Activated CD4-positive, alpha-beta T cell treated with anti-CD3 and anti-CD28 coated beads, Interleukin-2, Interleukin-6, amounts not matched to agents 100 ng/mL and 50 ng/mL, durations not matched to agents 16 hours and 8 hours (primary cell): ENCODE results near the gene KLRC1.
"Not testable (repeated sequence)": the region's sequence is repeated elsewhere in the genome, so short reads cannot be mapped to it uniquely, and the experiment has no call there.

Source experiments
- DNase-seq: peaks from one replicate; pipeline ENCODE4 v3.0.0-alpha.2; 2020

KLRC1 gene

DNA sequence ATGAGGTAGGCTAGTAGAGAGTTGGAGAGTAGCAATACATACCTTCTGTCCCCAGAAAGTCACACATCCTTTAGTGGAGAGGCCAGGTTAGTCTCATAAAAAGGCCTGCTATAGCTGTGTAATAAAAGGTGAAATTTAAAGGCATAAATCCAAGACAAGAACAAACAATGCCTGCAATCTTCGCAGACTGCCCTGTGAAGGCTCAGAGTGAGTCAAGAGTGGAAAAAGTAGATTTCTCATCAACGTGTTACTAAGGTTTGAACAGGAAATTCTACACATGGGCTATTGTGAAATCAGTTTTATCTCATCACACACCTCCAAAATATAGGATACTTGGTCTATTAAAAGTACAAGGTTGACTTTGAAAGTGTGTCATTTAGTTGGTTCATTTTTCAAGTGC is at the start of gene KLRC1:
Gene KLRC1 (minus strand): TSS at position 222 of the 400 bp plus-strand sequence. CDS start 2,221 bp downstream, outside the sequence.
- DNase-seq: no peak

DNA sequence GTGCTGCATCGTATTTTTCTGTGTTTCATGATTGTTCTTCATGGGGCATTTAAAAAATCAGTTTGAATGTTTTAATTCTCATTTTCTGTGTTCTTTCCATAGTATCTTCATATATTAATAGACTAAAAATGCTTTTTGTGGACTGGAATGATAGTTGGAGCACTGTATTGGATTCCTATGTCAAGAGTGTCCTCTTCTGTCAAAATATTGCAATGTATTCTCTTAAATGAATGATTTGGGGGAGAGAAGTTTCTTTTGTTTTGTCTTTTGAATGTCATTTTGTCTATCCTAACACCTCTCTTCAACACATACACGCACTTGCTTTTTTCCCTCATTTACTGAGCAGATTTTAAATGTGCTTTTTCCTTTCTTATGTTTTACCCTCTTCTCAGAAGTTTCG is 47.9 kb upstream of the KLRC1 start:
- DNase-seq: no peak

DNA sequence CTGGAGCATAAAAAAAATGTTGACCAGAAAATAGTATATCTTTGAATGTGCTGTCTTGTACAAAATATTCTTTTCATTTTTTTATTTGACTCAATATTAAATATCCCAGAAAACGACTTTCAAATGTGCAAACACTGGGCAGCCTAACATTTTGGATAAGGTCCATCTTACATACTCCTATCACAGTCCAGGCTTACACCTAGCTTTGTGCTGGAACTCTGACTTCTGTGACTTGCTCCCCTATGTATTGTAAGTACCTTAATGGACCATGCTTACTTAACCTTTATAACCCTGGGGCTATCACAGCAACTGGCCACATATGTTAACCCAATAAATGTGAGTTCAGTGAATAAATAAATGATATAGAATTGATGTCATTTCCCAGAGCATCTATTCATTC is 44.9 kb upstream of the KLRC1 start:
- no peak for DNase-seq

DNA sequence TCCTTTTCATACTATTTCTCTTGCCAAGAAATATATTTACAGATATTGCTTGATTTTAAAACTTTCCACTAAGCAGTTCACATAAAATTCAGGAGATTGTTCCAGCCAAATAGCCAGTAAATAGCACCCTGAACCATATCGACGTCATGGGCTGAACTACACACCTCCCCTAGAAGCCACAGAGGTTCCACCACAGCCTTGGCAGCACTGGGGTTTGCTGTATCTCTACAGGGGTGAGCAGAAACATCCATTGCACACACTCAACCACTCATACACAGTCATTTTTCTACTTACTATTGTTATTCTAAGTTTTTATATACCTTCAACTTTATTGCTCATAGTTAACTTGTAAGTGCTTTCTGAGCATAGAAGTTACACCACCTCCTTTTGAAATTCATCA is 44.4 kb upstream of the KLRC1 start:
- peak; percentile 3 for DNase-seq

DNA sequence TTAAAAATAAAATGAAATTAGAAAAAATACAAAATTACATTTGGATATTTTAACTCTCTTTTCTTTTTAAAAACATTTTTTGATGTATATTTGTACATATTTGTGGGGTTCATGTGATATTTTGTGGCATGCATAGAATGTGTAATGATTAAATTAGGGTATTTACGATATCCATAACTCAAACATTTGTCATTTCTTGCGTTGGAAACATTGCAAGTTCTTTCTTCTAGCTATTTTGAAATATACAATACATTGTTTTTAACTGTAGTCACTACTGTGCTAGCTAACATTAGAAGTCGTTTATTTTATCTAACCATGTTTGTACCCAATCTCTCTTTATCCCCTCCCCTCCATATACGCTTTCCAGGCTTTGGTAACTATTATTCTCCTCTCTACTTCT is 38.6 kb upstream of the KLRC1 start:
- no peak for DNase-seq

DNA sequence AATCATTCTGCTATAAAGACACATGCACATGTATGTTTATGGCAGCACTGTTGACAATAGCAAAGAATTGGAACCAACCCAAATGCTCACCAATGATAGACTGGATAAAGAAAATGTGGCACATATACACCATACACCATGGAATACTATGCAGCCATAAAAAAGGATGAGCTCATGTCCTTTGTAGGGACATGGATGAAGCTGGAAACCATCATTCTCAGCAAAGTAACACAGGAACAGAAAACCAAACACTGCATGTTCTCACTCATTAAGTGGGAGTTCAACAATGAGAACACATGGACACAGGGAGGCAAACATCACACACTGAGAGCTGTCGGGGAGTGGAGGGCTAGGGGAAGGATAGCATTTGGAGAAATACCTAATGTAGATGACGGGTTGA is 34.2 kb upstream of the KLRC1 start:
- not testable (repeated sequence) for DNase-seq

DNA sequence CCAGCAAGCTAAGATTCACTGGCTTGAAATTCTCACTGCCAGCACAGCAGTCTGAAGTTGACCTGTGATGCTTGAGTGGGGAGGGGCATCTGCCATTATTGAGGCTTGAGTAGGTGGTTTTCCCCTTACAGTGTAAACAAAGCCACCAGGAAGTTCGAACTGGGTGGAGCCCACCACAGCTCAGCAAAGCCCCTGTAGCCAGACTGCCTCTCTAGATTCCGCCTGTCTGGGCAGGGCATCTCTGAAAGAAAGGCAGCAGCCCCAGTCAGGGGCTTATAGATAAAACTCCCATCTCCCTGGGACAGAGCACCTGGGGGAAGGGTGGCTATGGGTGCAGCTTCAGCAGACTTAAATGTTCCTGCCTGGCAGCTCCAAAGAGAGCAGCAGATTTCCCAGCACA is 28.7 kb upstream of the KLRC1 start:
- DNase-seq: not testable (repeated sequence)

DNA sequence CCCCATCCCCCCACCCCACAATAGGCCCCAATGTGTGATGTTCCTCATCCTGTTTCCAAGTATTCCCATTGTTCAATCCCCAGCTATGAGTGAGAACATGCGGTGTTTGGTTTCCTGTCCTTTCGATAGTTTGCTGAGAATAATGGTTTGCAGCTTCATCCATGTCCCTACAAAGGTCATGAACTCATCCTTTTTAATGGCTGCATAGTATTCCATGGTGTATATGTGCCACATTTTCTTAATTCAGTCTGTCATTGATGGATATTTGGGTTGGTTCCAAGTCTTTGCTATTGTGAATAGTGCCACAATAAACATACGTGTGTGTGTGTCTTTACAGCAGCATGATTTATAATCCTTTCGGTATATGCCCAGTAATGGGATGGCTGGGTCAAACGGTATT is 19.6 kb upstream of the KLRC1 start:
- not testable (repeated sequence) for DNase-seq

DNA sequence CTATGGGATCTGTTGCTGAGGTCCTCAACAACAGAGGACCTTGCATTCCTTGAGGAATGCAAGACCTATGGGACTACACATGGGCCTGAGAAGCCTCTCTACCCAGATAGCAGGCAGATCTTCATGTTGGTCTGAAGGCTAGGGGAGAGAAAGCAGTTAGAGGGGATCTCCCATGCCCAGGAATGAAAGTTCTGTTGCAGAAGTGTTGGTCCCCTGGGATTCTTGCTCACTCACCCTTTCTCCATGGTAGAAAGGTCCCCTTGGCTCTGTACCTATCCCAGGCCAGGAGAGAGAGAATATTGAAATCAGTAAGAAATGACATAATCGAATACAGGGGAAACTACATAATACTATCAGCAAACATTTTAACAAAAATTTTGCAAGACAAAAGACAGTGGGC is 16.5 kb upstream of the KLRC1 start:
- DNase-seq: no peak

DNA sequence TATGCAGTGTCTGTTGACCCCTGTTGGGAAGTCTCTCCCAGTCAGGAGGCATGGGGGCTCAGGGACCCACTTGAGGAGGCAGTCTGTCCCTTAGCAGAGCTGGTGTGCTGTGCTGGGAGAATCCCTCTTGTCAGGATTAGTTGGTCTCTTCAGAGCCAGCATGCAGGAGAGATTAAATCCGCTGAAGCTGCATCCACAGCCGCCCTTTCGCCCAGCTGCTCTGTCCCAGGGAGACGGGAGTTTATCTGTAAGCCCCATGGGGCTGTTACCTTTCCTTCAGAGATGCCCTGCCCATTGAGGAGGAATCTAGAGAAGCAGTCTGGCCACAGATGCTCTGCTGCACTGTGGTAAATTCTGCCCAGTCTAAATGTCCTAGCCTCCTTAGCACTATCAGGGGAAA is 13.1 kb upstream of the KLRC1 start:
- no peak for DNase-seq

DNA sequence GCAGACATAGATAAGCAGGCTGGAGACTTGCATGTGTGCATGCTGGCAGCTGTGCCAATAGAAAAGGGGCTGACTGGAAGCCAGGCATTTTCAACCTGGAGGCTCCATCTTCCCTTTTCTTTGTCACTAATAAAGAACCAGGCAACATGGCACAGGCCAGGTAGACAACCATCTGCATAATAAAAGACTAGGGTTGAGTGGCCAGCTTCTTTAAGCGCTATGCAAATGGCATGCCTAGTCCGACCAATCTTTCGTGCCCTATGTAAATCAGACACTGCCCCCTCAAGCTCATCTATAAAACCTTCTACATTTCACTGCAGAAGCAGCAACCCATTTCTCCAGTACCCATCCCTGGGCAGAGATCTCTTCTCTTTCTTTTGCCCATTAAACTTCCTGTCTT is 4.6 kb upstream of the KLRC1 start:
- DNase-seq: no peak

DNA sequence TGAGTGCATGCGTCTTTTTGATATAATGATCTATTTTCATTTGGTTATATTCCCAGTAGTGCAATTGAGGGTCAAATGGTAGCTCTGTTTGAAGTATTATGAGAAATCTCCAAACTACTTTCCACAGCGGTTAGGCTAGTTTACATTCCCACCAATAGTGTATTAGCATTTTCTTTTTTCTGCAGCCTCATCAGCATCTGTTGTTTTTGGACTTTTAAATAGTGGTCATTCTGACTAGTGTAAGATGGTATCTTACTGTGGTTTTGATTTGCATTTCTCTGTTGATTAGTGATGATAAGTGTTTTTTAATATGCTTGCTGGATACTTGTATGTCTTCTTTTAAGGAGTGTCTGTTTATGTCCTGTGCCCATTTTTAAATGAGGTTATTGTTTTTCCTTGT is 3.7 kb upstream of the KLRC1 start:
- no peak for DNase-seq

DNA sequence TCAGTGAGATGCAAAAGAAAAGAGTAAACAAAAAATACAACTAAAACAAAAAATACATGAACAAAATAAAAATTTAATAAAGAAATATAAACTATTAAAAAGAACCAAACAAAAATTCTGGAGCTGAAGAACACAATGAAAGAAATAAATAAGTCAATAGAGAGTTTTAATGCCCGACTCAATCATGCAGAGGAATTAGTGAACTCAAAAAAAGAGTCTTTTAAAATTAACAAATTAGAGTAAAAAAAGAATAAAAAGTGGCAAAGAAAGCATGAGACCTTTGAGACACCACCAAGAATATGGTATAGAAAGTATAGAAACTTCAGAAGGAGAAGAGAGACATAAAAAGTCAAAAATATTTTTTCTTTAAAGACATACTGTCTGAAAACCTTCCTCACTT is 2.6 kb upstream of the KLRC1 start:
- no peak for DNase-seq

DNA sequence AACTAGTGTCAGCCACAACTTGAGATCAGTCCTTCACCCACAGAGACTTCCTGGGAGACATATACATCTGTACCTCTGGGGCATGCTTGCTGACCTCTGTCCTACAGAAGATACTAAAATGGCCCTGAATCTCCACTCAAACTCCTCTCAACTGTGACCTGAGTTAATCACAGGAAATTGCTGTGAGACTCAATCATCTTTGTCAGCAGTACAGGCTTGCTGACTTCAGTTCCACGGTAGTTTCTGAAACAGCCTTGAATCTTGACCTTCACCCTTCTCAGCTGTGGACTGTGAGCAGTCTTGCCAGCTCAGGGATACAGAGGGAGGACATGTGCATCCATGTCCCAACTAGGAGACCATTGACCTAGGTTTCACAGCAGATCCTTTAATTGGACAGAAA is 1.4 kb upstream of the KLRC1 start:
- no peak for DNase-seq

DNA sequence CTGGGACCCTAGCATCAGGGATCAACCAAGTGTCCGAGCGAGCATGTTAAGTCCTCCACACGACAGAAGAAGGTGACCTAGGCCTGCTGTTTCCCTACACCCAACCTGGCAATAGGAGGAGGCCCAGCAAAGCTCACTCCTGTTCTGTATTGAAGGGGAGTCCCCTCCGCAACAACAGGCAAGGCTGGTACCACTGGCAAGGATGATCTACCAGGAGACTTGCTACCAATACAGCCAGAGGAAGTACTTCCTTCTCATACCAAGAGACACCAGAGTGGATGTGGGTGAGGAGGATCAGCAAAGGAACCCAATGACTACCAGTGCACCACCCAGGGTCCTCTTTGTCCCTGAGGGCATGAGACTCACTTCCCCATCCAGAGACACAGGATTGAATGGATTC is 4.9 kb downstream of the KLRC1 start:
- no peak for DNase-seq

DNA sequence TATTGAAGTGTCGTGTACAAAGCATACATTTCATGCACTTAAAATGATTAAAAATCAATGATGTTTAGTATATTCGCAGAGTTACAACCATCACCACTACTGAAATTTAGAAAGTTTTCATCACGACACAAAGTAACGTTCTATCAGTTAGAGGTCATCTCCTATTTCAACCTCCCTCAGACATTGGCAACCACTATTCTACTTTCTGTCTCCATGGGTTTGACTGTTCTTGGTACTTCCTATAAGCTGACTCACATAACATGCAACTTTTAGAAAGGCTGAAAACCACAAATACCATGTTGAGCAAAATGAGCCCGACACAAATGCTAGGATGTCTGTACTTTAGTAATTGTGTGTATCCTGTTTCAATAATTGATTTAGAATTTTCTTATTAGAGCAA is 7.1 kb downstream of the KLRC1 start:
- peak; percentile 20 for DNase-seq

DNA sequence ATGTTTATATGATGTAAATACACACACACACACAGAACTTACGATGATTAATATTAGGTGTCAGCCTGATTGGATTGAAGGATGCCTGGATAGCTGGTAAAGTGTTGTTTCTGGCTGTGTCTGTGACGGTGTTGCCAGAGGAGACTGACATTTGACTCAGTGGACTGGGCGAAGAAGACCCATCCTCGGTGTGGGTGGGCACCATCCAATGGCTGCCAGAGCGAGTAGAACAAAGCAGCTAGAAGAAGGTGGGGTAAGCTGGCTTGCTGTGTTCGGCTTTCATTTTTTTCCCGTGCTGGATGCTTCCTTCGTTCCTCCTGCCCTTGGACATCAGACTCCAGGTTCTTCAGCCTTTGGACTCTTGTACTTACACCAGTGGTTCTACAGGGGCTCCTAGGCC is 12.0 kb downstream of the KLRC1 start:
- not testable (repeated sequence) for DNase-seq

DNA sequence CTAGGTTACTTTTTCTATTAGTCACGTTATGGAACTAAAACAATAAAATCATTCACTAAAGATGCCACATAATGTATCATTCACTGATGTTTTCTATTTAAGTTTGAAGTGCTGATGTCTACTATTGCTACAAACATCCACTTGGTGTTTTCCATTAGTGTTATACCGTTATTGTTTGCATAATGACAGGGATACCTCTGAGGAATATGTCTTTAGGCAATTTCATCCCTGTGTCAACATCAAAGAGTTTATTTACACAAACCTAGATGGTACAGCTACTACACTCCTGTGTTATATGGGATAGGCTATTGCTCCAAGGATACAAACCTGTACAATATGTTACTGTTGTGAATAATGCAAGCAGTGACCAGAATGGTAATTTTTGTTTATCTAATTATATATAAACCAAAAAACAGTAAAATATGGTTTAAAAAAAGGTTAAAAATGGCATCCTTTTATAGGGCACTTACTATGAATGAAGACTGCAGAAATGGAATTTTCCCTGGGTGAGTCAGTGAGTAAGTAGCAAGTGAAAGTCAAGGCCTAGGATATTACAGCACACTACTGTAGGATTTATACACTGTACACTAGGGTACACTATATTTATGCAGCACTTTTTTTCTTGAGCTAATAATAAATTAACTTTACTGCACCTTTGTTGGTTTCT is 13.4 kb downstream of the KLRC1 start:
- DNase-seq: not testable (repeated sequence)

DNA sequence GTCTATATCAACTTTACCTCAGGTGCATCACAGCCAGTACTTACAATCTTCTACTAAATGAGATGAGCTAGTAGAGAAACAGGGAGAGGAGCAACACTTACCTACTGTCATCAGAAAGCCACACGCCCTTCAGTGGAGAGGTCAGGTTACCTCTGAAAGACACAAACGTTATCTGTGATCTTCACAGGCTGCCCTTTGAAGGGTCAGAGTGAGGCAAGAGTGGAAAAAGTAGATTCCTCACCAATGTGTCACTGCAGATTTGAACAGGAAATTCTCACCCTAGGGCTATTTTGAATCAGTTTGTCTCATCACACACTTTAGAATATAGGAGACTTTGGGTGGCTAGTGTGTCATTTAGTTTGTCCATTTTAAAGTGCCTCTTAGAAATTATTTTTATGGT is 15.6 kb downstream of the KLRC1 start:
- not testable (repeated sequence) for DNase-seq

DNA sequence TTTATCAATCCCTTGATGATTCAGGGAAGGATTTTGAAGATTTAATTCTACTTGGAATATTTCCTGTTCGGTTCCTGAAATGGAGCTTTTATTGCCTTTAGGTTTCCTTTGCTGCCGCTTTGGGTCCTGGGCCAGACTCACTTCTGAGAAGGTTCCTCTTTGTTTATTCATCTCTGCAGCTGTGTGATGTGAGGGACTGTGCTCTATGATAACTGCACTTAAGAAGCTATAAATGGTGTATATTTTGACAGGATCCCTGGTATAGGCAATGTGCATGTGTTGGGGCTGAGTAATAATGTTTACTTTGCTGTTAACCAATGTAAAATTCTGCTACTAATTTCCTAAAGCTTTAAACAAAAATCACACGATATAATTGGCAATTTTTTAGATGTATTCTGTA is 17.4 kb downstream of the KLRC1 start, which contains the start of gene KLRC2:
Gene KLRC2 (minus strand): TSS at position 195 of the 400 bp plus-strand sequence. CDS start 24 bp downstream, at position 171.
- not testable (repeated sequence) for DNase-seq

DNA sequence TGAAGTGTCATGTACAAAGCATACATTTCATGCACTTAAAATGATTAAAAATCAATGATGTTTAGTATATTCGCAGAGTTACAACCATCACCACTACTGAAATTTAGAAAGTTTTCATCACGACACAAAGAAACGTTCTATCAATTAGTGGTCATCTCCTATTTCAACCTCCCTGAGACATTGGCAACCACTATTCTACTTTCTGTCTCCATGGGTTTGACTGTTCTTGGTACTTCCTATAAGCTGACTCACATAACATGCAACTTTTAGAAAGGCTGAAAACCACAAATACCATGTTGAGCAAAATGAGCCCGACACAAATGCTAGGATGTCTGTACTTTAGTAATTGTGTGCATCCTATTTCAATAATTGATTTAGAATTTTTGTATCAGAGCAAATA is 22.6 kb downstream of the KLRC1 start:
- not testable (repeated sequence) for DNase-seq

DNA sequence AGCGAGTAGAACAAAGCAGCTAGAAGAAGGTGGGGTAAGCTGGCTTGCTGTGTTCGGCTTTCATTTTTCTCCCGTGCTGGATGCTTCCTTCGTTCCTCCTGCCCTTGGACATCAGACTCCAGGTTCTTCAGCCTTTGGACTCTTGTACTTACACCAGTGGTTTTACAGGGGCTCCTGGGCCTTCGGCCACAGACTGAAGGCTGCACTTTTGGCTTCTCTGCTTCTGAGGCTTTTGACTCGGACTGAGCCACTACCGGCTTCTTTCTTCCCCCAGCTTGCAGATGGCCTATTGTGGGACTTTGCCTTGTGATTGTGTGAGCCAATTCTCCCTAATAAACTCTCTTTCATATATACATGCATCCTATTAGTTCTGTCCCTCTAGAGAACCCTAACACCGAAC is 27.2 kb downstream of the KLRC1 start:
- DNase-seq: not testable (repeated sequence)

DNA sequence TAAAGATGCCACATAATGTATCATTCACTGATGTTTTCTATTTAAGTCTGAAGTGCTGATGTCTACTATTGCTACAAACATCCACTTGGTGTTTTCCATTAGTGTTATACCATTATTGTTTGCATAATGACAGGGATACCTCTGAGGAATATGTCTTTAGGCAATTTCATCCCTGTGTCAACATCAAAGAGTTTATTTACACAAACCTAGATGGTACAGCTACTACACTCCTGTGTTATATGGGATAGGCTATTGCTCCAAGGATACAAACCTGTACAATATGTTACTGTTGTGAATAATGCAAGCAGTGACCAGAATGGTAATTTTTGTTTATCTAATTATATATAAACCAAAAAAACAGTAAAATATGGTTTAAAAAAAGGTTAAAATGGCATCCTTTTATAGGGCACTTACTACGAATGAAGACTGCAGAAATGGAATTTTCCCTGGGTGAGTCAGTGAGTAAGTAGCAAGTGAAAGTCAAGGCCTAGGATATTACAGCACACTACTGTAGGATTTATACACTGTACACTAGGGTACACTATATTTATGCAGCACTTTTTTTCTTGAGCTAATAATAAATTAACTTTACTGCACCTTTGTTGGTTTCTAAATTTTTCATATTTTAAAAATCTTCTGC is 28.8 kb downstream of the KLRC1 start:
- DNase-seq: not testable (repeated sequence)

DNA sequence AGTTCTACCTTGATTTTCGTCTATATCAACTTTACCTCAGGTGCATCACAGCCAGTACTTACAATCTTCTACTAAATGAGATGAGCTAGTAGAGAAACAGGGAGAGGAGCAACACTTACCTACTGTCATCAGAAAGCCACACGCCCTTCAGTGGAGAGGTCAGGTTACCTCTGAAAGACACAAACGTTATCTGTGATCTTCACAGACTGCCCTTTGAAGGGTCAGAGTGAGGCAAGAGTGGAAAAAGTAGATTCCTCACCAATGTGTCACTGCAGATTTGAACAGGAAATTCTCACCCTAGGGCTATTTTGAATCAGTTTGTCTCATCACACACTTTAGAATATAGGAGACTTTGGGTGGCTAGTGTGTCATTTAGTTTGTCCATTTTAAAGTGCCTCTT is 31.0 kb downstream of the KLRC1 start:
- DNase-seq: peak; percentile 9

DNA sequence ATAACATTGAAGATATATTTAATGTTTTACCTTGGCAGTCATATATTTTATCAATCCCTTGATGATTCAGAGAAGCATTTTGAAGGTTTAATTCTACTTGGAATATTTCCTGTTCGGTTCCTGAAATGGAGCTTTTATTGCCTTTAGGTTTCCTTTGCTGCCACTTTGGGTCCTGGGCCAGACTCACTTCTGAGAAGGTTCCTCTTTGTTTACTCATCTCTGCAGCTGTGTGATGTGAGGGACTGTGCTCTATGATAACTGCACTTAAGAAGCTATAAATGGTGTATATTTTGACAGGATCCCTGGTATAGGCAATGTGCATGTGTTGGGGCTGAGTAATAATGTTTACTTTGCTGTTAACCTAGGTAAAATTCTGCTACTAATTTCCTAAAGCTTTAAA is 32.8 kb downstream of the KLRC1 start, which contains the start of gene KLRC3:
Gene KLRC3 (minus strand): TSS at position 262 of the 400 bp plus-strand sequence. CDS start 45 bp downstream, at position 217.
- not testable (repeated sequence) for DNase-seq
